ENCODE measurements around the gene NBPF1.
"Not testable (repeated sequence)": the region's sequence is repeated elsewhere in the genome, so short reads cannot be mapped to it uniquely, and the experiment has no call there.

Gene NBPF1

GRCh38 chr1:16641159-16641975 lies 28.0 kb upstream of the NBPF1 start:
- not testable (repeated sequence) for DNase-seq

DNA sequence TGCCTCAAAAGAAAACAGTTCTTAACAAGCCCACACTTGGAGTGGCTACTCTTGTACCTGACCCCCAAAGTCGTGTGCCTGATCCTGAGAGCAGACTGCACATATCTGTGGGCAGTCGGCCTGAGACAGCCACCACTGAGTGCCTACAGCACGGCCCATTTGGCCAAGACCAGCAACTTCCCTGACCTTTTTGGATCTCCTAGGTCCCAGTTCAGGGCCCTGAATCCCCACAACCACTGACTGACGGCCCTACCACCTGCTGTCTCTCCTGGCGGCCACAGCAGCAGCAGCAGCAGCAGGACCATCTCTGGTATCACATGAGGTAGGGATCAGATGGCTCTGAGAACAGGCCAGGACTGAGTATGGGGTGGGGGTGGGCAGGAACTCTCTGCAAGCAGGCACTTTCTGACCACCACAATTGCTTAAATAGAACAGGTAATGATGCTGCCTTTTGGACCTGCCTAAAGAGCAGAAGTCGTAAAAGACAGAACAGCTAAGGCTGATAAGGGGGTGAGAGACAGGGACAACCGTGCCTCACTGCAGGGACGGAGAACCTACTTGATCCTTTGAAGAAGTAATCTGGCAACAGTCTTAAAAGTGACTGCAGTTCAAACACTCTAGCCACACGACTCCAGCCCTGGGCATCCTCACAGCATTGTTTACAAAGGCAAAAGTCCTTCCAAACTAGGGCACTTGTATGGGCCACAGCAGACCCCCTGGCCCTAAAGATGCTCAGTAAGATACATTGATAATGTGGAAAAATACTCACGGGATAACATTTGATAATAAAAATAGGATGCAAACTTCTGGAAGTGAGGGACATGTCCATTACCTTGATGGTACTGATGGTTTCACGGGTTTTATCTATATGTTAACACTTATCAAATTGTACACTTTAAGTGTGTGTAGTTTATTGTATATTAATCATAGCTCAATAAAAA lies 26.0 kb upstream of the NBPF1 start:
- not testable (repeated sequence) for DNase-seq

DNA sequence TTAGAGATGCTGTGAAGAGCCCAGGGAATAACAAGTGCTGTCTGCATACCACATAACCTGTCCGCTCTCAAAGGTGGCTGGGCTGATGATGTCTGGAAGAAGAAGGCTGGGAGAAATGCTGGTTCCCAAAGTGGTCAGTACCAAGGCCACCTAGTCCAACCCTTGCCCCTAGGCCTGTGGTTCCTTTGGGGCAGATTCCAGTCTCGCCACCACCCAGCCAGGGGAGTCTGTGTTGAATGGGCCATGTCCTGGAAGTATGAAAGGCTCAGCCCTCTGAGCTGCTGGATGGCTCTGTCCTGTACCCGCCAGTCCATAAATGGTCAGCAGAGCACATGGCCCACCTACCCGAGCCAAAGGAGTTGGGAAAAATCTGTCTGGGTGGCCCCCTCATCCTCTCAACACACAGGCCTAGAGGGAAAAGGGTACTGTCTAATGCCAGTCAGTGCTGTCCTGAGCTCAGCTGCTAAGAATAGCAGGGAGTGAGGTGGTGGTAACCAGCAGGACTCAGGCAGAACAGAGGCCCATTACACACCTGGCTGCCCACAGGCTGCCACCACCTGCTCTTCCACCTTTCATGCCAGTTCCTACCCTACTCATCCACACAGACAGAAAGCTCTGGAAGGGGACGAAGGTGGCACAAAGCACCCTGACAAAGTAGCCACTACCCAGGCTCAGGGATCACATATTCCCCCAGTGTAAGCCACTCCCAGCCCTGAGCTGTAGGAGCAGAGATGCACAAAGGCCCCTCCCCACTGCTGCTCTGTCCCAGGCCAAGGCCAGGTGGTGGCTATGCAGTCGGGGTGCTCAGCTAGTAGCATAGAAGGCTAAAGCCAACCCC lies 24.8 kb upstream of the NBPF1 start:
- DNase-seq = not testable (repeated sequence)

DNA sequence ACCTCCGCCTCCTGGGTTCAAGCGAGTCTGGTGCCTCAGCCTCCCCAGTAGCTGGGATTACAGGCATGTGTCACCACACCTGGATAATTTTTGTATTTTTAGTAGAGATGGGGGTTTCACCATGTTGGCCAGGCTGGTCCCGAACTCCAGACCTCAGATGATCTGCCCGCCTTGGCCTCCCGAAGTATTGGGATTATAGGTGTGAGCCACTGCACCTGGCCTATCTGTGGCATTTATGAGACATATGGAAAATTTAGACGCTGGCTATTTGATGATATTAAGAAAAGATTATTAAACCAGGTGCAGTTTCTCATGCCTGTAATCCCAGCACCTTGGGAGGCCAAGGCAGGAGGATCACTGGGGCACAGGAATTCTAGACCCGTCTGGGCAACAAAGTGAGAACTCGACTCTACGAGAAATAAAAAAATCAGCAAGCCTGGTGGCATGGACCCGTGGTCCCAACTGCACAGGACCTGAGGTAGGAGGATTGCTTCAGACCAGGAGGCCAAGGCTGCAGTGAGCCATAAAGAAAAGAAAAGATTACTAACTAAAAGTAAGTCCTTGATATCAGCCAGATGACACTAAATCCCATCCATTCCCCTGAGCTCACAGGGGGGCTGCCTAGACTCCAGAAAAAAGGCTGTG lies 23.3 kb upstream of the NBPF1 start:
- DNase-seq = not testable (repeated sequence)

GRCh38 chr1:16635959-16636358 lies 22.6 kb upstream of the NBPF1 start:
- not testable (repeated sequence) for DNase-seq

DNA sequence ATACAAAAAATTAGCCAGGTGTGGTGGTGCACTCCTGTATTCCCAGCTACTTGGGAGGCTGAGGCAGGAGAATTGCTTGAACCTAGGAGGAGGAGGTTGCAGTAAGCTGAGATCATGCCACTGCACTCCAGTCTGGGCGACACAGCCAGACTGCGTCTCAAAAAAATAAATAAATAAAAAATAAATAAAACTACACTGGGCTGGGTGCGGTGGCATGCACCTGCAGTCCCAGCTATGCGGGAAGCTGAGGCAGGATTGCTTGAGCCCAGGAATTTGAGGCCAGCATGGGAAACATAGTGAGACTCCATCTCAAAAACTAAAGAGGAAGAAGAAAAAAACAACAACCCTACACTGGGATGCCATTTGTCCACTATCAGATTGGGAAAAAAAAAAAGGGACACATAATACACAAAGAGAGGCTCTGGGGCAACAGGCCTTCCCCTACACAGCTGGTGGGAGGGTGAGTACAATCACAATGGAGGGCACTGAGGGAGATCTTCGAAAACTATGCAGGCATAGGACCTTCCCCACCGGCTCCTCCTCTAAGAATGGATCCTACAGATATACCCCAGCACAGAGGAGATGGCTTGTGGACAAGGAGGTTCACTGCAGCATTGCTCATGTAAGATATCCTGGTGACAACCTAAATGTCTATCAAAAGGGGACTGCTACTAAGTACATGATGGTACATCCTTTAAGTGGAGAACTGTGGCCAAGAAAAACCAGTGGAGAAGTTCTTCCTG lies 20.3 kb upstream of the NBPF1 start:
- not testable (repeated sequence) for DNase-seq

DNA sequence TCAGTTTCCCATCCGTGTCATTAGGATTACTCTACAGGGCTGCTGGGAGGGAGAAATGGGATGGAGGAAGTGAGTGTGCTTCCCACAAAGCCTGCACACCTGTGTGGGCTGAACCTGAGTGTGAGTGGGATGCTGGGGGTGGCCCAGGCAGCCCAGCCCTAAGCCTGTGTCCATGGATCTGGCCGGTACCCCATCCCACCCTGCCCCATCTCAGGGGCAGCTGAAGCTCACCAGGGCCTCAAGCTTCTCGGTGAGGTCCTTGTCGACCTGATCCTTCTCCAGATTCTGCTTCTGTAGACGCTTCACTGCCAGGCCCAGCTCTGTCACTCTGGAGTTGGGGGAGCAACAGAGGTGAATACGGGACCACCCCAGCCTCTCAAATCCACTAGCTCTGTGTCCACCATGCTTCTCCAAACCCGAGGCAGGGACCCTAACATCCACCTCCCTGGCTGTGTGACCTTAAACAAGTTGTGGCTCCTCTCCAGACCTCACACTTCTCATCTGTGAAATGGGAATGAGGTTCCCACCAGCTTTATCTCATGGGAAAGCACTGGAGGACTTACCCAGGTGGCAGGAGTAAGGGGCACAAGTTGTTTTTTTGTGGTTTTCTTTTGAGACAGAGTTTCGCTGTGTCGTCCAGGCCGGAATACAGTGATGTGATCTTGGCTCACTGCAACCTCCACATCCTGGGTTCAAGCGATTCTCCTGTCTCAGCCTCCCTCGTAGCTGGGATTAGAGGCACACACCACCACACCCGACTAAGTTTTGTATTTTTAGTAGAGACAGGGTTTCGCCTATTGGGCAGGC lies 18.9 kb upstream of the NBPF1 start:
- not testable (repeated sequence) for DNase-seq

DNA sequence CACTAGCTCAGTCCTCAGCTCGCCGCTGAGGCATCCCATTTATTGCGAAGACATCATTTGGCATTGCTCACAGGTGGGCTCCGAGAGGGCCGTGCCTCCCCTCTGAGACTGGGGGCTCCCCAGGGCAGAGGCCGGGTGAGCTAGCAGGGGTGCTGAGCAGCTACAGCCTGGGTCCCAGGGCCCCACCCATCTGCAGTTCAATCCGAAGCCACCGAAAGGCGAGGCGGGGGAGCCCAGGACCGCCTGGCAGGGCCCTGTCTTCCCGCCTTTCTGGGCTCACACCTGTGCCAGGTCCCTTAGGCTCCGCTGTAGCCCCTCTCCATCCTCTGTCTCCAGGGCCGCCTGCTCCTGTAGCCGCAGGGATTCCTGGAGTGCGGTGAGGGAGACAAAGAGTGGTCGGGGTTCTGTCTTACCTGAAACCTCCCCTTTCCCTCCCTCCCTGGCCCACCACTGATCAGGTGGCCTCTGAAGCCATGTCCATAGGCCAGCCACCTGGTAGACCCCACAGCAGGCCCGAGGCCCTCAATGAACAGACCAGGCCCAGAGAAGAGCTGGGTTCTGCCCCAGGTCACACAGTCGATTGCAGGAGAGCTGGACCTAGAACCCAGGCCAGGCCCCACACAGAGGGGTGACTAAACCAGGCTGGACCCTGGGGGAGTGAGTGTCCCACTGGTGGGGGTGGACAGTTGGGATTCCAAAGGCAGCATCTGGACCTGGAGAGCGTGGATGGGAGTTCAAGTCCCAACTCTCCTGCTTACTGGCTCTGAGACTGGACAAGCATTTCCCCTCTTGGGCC lies 18.1 kb upstream of the NBPF1 start:
- no peak for DNase-seq

DNA sequence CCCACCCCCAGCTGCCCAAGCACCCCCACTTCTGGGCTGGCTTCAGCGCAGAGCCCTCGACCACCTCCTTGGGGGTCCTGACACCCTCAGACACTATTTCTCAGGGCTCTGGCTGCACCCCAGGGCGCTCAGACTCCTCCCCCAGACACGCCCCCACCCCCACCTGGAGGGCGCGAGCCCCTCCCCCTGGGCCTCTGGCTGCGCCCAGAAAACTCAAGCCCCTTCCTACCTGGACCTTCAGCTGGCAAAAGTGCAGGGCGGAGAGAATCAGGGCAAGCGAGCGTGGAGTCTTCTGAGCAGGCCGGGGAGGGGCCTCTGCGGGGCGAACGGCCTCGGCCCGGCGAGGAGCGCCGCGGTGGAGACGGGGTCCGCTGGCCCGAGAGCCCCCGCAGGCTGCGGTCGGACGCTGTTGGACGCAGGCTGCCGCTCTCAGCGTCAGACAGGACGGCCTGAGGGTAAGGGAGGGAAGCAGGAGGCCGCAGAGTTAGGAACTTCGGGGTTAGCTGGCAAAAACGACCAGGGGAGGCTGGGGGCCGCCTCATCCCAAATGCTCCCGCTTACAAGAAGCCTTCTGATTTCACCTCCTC lies 17.4 kb upstream of the NBPF1 start:
- DNase-seq = no peak

- DNase-seq = not testable (repeated sequence)
Measured at GRCh38 chr1:16629916-16630530, 16.7 kb upstream of the NBPF1 start.

DNA sequence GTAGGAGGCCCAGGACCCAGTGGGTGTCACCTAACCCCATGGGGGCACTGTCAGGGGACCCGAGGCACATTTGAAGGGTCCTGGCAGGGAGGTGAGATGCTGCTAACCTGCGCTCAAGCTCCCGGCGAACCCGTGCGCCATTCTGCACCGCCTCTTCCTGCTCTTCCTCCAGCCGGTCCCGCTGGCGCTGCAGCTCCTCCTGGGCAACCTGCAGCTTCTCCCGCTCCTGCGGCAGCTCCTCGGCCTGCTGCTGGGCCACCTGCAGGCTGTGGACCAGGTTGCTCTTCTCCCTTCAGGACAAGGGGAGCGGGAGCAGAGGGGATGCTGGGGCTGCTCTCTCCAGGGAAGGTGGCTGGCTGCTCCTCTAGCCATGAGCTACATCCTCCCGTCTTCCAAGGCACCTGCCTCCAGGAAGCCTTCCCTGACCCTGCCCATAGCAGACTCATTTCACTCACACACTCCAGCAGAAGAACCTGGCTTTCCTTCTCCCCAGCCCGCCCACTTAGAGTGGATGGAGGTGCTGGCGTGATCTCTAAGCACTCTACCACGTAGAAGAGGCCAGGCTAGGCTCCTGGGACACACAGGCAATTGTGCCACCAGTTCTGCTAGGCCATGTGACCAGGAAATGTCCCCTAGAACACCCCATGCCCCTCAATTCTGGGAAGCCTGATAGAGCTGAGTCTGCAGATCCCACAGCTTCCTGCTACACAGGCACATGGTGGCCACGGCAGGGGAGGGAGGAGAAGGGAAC lies 15.2 kb upstream of the NBPF1 start:
- DNase-seq = no peak

- DNase-seq = not testable (repeated sequence)
Measured at GRCh38 chr1:16626409-16626983, 13.1 kb upstream of the NBPF1 start.

GRCh38 chr1:16625497-16626408 lies 12.4 kb upstream of the NBPF1 start:
- no peak for DNase-seq

DNA sequence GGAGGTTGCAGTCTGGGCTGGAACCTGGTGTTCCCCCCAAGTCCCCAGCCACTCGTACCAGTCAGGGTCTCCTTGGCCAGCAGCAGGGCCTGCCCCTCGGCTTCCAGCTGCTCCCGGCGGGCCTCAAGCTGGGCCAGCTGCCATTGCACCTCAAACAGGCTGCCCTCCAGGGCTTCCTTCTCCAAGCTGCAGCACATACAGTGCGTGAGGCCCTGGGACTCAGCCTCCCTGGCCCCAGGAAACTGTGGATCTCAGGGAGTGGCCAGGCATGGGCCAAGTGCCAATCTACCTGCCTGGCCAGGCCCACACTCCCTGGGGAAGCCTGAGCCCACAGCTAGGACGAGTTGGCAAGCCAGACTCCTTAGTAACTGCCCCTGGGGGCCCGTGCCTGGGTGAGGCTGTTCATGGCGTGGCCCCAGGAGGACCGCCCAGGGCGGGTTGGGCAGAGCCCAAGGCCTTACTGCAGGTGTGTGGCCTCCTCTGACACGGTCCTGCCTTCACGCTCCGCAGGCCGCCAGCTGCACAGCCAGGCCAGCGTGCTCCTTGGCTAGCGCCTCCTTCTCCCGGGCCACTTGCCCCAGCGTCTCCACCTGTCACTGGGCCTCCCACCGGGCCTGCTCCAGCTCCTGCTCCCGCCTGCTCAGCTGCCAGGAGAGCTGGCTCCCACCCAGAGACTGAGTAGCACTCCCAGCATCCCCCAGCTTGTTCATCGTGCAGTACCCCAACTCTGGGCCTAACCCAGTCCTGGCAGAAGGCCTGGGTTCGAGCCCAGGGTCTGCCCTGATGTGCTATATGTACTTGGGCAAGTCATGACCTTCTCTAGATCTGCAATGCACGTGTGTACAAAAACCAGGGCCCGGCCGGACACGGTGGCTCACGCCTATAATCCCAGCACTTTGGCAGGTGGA lies 10.7 kb upstream of the NBPF1 start:
- not testable (repeated sequence) for DNase-seq

DNA sequence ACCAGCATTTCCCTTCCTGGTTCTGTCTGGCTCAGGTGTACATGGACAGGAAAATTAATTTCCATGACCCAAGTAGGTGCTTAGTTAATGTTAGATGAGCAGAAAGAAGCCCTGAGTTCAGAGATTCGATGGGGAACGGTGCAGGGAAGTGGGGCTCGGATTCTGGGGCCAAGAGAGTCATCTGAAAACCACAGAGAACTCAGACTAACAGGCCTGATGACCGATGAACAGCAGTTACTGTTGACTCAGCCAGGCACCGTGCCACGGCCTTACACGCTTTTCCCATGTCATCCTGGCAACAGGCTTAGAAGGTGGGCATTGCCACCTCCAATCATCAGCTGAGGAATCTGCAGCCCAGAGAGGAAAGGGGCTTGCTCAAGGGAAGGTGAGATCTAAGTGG lies 10.0 kb upstream of the NBPF1 start:
- peak; percentile 59 for DNase-seq

All from GOT3 (cell line).